Activated CD8-positive, alpha-beta memory T cell treated with anti-CD3 and anti-CD28 coated beads for 1 hour (primary cell): Measurements from ENCODE around the gene GZF1.

Experiments
- DNase-seq, 2 donors: peaks; one replicate each; pipeline ENCODE4 v3.0.0-alpha.2; 2020; ENCODE audit warnings: low read depth in 1 of 2; ENCODE audit errors: extremely low read depth in 1 of 2

Gene GZF1

GRCh38 chr20:23404196-23404595 lies 42.2 kb downstream of the GZF1 start:
- no peak for DNase-seq

- DNase-seq, result no peak
These were observed 44.9 kb downstream of the GZF1 start for GRCh38 chr20:23406880-23407279.

- no peak for DNase-seq
These were observed 45.9 kb downstream of the GZF1 start for GRCh38 chr20:23407781-23408464.

- DNase-seq, result no peak
These were observed 47.0 kb downstream of the GZF1 start for GRCh38 chr20:23408957-23409356.

- DNase-seq, result no peak
These were observed 47.8 kb downstream of the GZF1 start for GRCh38 chr20:23409800-23410199.

- DNase-seq, result no peak
These were observed 49.1 kb downstream of the GZF1 start for GRCh38 chr20:23410916-23411695.

- DNase-seq, result no peak
These were observed 50.0 kb downstream of the GZF1 start for GRCh38 chr20:23412026-23412425.

GRCh38 chr20:23413862-23414422 lies 52.0 kb downstream of the GZF1 start:
- DNase-seq, result no peak

- DNase-seq, result no peak
These were observed 52.7 kb downstream of the GZF1 start for GRCh38 chr20:23414526-23415188.

- DNase-seq, result no peak
These were observed 53.6 kb downstream of the GZF1 start for GRCh38 chr20:23415555-23415954.

GRCh38 chr20:23415959-23416583 lies 54.1 kb downstream of the GZF1 start:
- DNase-seq, result no peak

GRCh38 chr20:23417861-23418260 lies 55.9 kb downstream of the GZF1 start:
- no peak for DNase-seq

- no peak for DNase-seq
These were observed 57.6 kb downstream of the GZF1 start for GRCh38 chr20:23419657-23419994.

- peak in 1 of 2 donors; percentile 19 for DNase-seq
These were observed 58.3 kb downstream of the GZF1 start for GRCh38 chr20:23419995-23420901.

GRCh38 chr20:23420943-23421931 lies 59.3 kb downstream of the GZF1 start, which contains the start of gene NAPB:
NAPB (minus strand) TSS chr20:23421488; CDS start chr20:23421402, 86 bp downstream.
- peak; percentile 76 to 89 for DNase-seq
